Measurements from ENCODE around the gene MYORG. TPM values are rescaled to one million over a fixed set of nuclear protein-coding genes. Genes with fewer than 3 reads are reported as not detected.
"Not testable (repeated sequence)": the region's sequence is repeated elsewhere in the genome, so short reads cannot be mapped to it uniquely, and the experiment has no call there.

MYORG gene
- total RNA-seq, 6 experiments from 2014 or later, result 27.1 to 73.6 (median 36.0) TPM

- DNase-seq (no peak), ATAC-seq (no peak)
- H3K36me3 ChIP-seq, result peaks cover 0 to 24% (median 8%) of the 10 kb centered on the region in 4 donors
- H3K27ac ChIP-seq, result no peak overlapping the region
- H3K4me3 ChIP-seq, result no peak overlapping the region
- H3K27me3 ChIP-seq, result no peaks in the 10 kb centered on the region
- TF ChIP-seq CTCF (IDR thresholded peaks at IDR 0.05) (no peak), POLR2A (IDR thresholded peaks at IDR 0.05) (no peak)
- 86% methylated on average over 1 of the region's 4 CpGs for WGBS (ENCODE audit: insufficient coverage, low coverage, low lambda C conversion rate, missing lambda C conversion rate)
- intact Hi-C loops (cut with DNase I), result loop anchor here in 1 of 2 donors (5.0 kb wide), 1 partner anchor 32 kb away; no protein-coding TSS in a partner anchor
- H3K9me3 ChIP-seq, result no peaks in the 10 kb centered on the region
- H3K4me1 ChIP-seq, result peaks cover 0 to 51% (median 9%) of the 10 kb centered on the region in 4 donors
These were observed 7.1 kb downstream of the MYORG start for GRCh38 chr9:34369636-34370035.

- H3K27me3 ChIP-seq; DNase-seq; H3K9me3 ChIP-seq; H3K4me3 ChIP-seq; intact Hi-C loops (cut with DNase I); ATAC-seq; H3K27ac ChIP-seq: not testable (repeated sequence)
- H3K4me1 ChIP-seq, result peaks cover 0 to 43% (median 9%) of the 10 kb centered on the region in 4 donors
- peaks cover 0 to 24% (median 8%) of the 10 kb centered on the region in 4 donors for H3K36me3 ChIP-seq
- WGBS (ENCODE audit: insufficient coverage, low coverage, low lambda C conversion rate, missing lambda C conversion rate), result 83% methylated on average over 5 of the region's 5 CpGs
These were observed 7.9 kb downstream of the MYORG start for GRCh38 chr9:34368796-34369195.

- H3K9me3 ChIP-seq; H3K27ac ChIP-seq; intact Hi-C loops (cut with DNase I); ATAC-seq; H3K27me3 ChIP-seq; DNase-seq; H3K4me3 ChIP-seq: not testable (repeated sequence)
- WGBS (ENCODE audit: insufficient coverage, low coverage, low lambda C conversion rate, missing lambda C conversion rate), result no CpG with 5 or more reads among the region's 3 CpGs
- H3K4me1 ChIP-seq, result peaks cover 0 to 41% (median 9%) of the 10 kb centered on the region in 4 donors
- peaks cover 0 to 24% (median 8%) of the 10 kb centered on the region in 4 donors for H3K36me3 ChIP-seq
These were observed 8.8 kb downstream of the MYORG start for GRCh38 chr9:34367751-34368410.

GRCh38 chr9:34366365-34366764, 10.3 kb downstream of the MYORG start:
- no peak for TF ChIP-seq CTCF (IDR thresholded peaks at IDR 0.05)
- TF ChIP-seq POLR2A (IDR thresholded peaks at IDR 0.05), result no peak
- WGBS (ENCODE audit: insufficient coverage, low coverage, low lambda C conversion rate, missing lambda C conversion rate), result 66% methylated on average over 2 of the region's 2 CpGs
- H3K9me3 ChIP-seq, result no peaks in the 10 kb centered on the region
- no peak overlapping the region for H3K27ac ChIP-seq
- DNase-seq (no peak), ATAC-seq (peak in 1 of 4 donors; percentile 40)
- no peak overlapping the region for H3K4me3 ChIP-seq
- H3K36me3 ChIP-seq, result peaks cover 0 to 13% (median 3%) of the 10 kb centered on the region in 4 donors
- peaks cover 0 to 41% (median 9%) of the 10 kb centered on the region in 4 donors for H3K4me1 ChIP-seq
- no peaks in the 10 kb centered on the region for H3K27me3 ChIP-seq
- intact Hi-C loops (cut with DNase I), result no loop called here

GRCh38 chr9:34365282-34365681, 11.4 kb downstream of the MYORG start:
- Histone ChIP-seq H3K4me1 (peaks cover 0 to 32% (median 6%) of the 10 kb centered on the region in 4 donors), H3K27me3 (no peaks in the 10 kb centered on the region), H3K36me3 (peaks cover 0 to 3% (median 0%) of the 10 kb centered on the region in 4 donors), H3K9me3 (no peaks in the 10 kb centered on the region), H3K4me3 (no peak overlapping the region), H3K27ac (no peak overlapping the region)
- no peak for DNase-seq
- 25% methylated on average over 2 of the region's 2 CpGs for WGBS (ENCODE audit: insufficient coverage, low coverage, low lambda C conversion rate, missing lambda C conversion rate)
- TF ChIP-seq CTCF (IDR thresholded peaks at IDR 0.05) (no peak), POLR2A (IDR thresholded peaks at IDR 0.05) (no peak)
- intact Hi-C loops (cut with DNase I), result no loop called here
- ATAC-seq, result peak; percentile 7 to 67 (median 54)

All from right lobe of liver (tissue), 6 donors.